Suprapubic skin (tissue), 4 donors: ENCODE data around the gene STON2.

ENCODE experiments used
- CTCF ChIP-seq, 2 donors: fragments of 200-600 bp in 1 of 2; fragments of 450-650 bp in 1 of 2; sonication (generic) in 1 of 2; IDR thresholded peaks; one replicate each; pipeline ENCODE4 v1.5.1; 2016 to 2019; ENCODE audit warnings: antibody characterized with exemption in 2 of 2, mild to moderate bottlenecking in 1 of 2, moderate library complexity in 1 of 2
- EP300 ChIP-seq: sonication (generic); formaldehyde crosslinking; IDR thresholded peaks from one replicate; pipeline ENCODE4 v1.6.1; 2017; ENCODE audit warnings: antibody characterized with exemption
- POLR2A ChIP-seq, 2 donors: fragments of 450-650 bp; IDR thresholded peaks; one replicate each; pipeline ENCODE4 v1.6.1; 2017; ENCODE audit warnings: antibody characterized with exemption in 2 of 2, mild to moderate bottlenecking in 2 of 2, moderate library complexity in 2 of 2
- POLR2AphosphoS5 ChIP-seq, 3 donors: sonication (generic); formaldehyde crosslinking; IDR thresholded peaks; one replicate each; pipeline ENCODE4 v1.6.1; 2017; ENCODE audit warnings: antibody characterized with exemption in 3 of 3

GRCh38 chr14:81384900-81385299, 15.2 kb downstream of the STON2 start:
- TF ChIP-seq CTCF (IDR thresholded peaks at IDR 0.05): no peak
- no peak for TF ChIP-seq POLR2A (IDR thresholded peaks at IDR 0.05)
- TF ChIP-seq POLR2AphosphoS5 (IDR thresholded peaks at IDR 0.05): no peak
- no peak for TF ChIP-seq EP300
